Neural cell (in vitro differentiated cells): ENCODE measurements around the gene LGALS14. TPM values are rescaled to one million over a fixed set of nuclear protein-coding genes. Genes with fewer than 3 reads are reported as not detected.

Experiments used
- H2AFZ ChIP-seq: fragments of 200-600, 300-800 bp; sonication (generic), shearing (Covaris generic); 2 replicates; pipeline ENCODE4 v1.6.0; 2014; ENCODE audit warnings: low read depth, mild to moderate bottlenecking, antibody characterized with exemption, low read length, moderate library complexity
- H3F3A ChIP-seq: fragments of 200-600 bp; shearing (Covaris generic); 2 replicates; pipeline ENCODE4 v1.6.1; 2016; ENCODE audit warnings: mild to moderate bottlenecking, moderate library complexity, mixed read lengths, antibody characterized with exemption, low read length; ENCODE audit not compliant: insufficient read depth, poor library complexity, severe bottlenecking
- H3K27ac ChIP-seq: fragments of 200-600, 300-800 bp; sonication (generic), shearing (Covaris generic); 2 replicates; pipeline ENCODE4 v1.5.1; 2014; ENCODE audit warnings: mild to moderate bottlenecking, low read length, moderate library complexity
- H3K27me3 ChIP-seq: fragments of 300-800, 200-600 bp; sonication (generic), shearing (Covaris generic); 2 replicates; pipeline ENCODE4 v1.6.0; 2014; ENCODE audit warnings: mild to moderate bottlenecking, low read depth, low read length, moderate library complexity; ENCODE audit not compliant: insufficient read depth
- H3K36me3 ChIP-seq: fragments of 300-800, 200-600 bp; sonication (generic), shearing (Covaris generic); 2 replicates; pipeline ENCODE4 v1.5.1; 2014; ENCODE audit warnings: mild to moderate bottlenecking, antibody characterized with exemption, low read length, moderate library complexity; ENCODE audit not compliant: insufficient read depth
- H3K4me2 ChIP-seq: fragments of 300-800, 200-600 bp; sonication (generic), shearing (Covaris generic); 2 replicates; pipeline ENCODE4 v1.6.0; 2014; ENCODE audit warnings: mild to moderate bottlenecking, low read length
- H3K4me3 ChIP-seq: fragments of 300-800, 200-600 bp; sonication (generic), shearing (Covaris generic); 2 replicates; pipeline ENCODE4 v1.5.1; 2014; ENCODE audit warnings: mild to moderate bottlenecking, low read length, moderate library complexity
- H3K79me2 ChIP-seq: fragments of 200-600 bp; shearing (Covaris generic); replicated peaks from 2 replicates; pipeline ENCODE4 v1.6.0; 2014; ENCODE audit warnings: mild to moderate bottlenecking, low read length, moderate library complexity; ENCODE audit not compliant: insufficient read depth
- H3K9ac ChIP-seq: fragments of 300-800, 200-600 bp; sonication (generic), shearing (Covaris generic); 2 replicates; pipeline ENCODE4 v1.6.1; 2016; ENCODE audit warnings: mild to moderate bottlenecking, low read length, mixed read lengths
- H3K9me2 ChIP-seq: fragments of 200-600 bp; shearing (Covaris generic); 2 replicates; pipeline ENCODE4 v1.6.1; 2016; ENCODE audit warnings: mild to moderate bottlenecking, low read length, mixed read lengths; ENCODE audit not compliant: insufficient read depth
- H3K9me3 ChIP-seq: fragments of 200-600, 300-800 bp; sonication (generic), shearing (Covaris generic); 2 replicates; pipeline ENCODE4 v1.6.1; 2016; ENCODE audit warnings: mild to moderate bottlenecking, mixed run types, low read length, moderate library complexity, mixed read lengths
- H4K20me1 ChIP-seq: fragments of 200-600 bp; shearing (Covaris generic); 2 replicates; pipeline ENCODE4 v1.6.1; 2016; ENCODE audit warnings: mild to moderate bottlenecking, mixed run types; ENCODE audit not compliant: insufficient read depth
- CTCF ChIP-seq: fragments of 450-650 bp; IDR thresholded peaks from 2 replicates; pipeline ENCODE4 v1.5.1; 2014; ENCODE audit warnings: antibody characterized with exemption, mild to moderate bottlenecking, moderate library complexity; ENCODE audit not compliant: poor library complexity, severe bottlenecking
- EZH2 ChIP-seq: fragments of 200-600, 300-800 bp; shearing (Covaris generic), sonication (generic); IDR thresholded peaks from 2 replicates; pipeline ENCODE4 v1.6.1; 2014; ENCODE audit warnings: antibody characterized with exemption, low read length, borderline replicate concordance, mild to moderate bottlenecking; ENCODE audit not compliant: insufficient read depth, poor library complexity, severe bottlenecking
- RAD21 ChIP-seq: fragments of 450-650 bp; conservative IDR thresholded peaks from 2 replicates; pipeline ENCODE4 v1.6.1; 2014; ENCODE audit warnings: antibody characterized with exemption, mild to moderate bottlenecking, moderate library complexity
- SMC3 ChIP-seq: fragments of 450-650 bp; conservative IDR thresholded peaks from 2 replicates; pipeline ENCODE4 v1.6.1; 2014; ENCODE audit warnings: antibody characterized with exemption, mild to moderate bottlenecking, moderate library complexity; ENCODE audit not compliant: poor library complexity
- TAF1 ChIP-seq: IDR thresholded peaks from 2 replicates; pipeline ENCODE4 v1.6.1; 2012; ENCODE audit warnings: low read depth
- polyA plus RNA-seq: library from polyadenylated mRNA; depleted of rRNA; stranded (reverse); fragments of >200 nt; gene quantifications from 2 replicates; pipeline ENCODE4 v1.2.3, GENCODE V29; 2014
- TF ChIP-seq, protein P1 (sequence below): IDR thresholded peaks from 2 replicates; pipeline ENCODE4 v1.6.1; 2012; ENCODE audit warnings: borderline replicate concordance

Gene LGALS14
- polyA plus RNA-seq, 1 donor from 2014 or later, result 0.53 TPM

DNA sequence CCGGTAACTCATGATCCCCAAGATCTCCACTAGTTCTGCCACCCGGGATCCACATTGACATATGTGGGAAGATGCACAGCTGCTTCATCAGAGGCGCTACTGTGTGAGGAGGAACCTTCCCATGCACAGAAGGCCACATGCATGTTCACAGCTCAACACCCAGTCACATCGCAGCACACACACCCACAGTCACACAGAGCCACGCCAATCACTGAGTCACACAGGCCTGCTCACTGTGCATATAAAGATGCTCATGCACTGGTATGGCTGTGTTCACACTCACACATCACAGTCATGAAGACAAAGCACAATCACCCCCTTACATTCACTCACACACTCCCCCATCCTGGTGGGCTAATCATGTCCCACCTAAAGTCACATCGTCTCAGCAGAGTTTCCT, 23.8 kb downstream of the LGALS14 start:
- H3F3A ChIP-seq, result no peaks in the 10 kb centered on the region
- no peaks in the 10 kb centered on the region for H3K79me2 ChIP-seq
- H3K27ac ChIP-seq, result no peak overlapping the region
- no peaks in the 10 kb centered on the region for H3K9me3 ChIP-seq
- no peak overlapping the region for H3K4me3 ChIP-seq
- no peak for TF ChIP-seq RAD21
- TF ChIP-seq SMC3, result no peak
- TF ChIP-seq TAF1, result no peak
- no peaks in the 10 kb centered on the region for H4K20me1 ChIP-seq
- no peak overlapping the region for H2AFZ ChIP-seq
- no peaks in the 10 kb centered on the region for H3K9me2 ChIP-seq
- no peaks in the 10 kb centered on the region for H3K27me3 ChIP-seq
- no peak overlapping the region for H3K4me2 ChIP-seq
- no peak overlapping the region for H3K9ac ChIP-seq
- H3K36me3 ChIP-seq, result no peaks in the 10 kb centered on the region

GRCh38 chr19:39729594-39729993, 25.3 kb downstream of the LGALS14 start:
- no peak overlapping the region for H3K9ac ChIP-seq

GRCh38 chr19:39731685-39732084, 27.4 kb downstream of the LGALS14 start:
- no peak overlapping the region for H3K9ac ChIP-seq
- TF ChIP-seq EZH2 (no peak), RAD21 (no peak)
- no peaks in the 10 kb centered on the region for H3K36me3 ChIP-seq
- H3K4me3 ChIP-seq, result no peak overlapping the region
- no peaks in the 10 kb centered on the region for H3K9me2 ChIP-seq
- no peak overlapping the region for H2AFZ ChIP-seq
- no peak overlapping the region for H3K27ac ChIP-seq
- no peaks in the 10 kb centered on the region for H3K27me3 ChIP-seq
- H3F3A ChIP-seq, result no peaks in the 10 kb centered on the region
- H4K20me1 ChIP-seq, result no peaks in the 10 kb centered on the region
- no peak overlapping the region for H3K4me2 ChIP-seq
- no peaks in the 10 kb centered on the region for H3K9me3 ChIP-seq
- no peaks in the 10 kb centered on the region for H3K79me2 ChIP-seq

More at GRCh38 chr19:39729594-39729993, 25.3 kb downstream of the LGALS14 start:
- no peaks in the 10 kb centered on the region for H3K79me2 ChIP-seq
- H3K27me3 ChIP-seq, result no peaks in the 10 kb centered on the region
- no peak overlapping the region for H3K4me3 ChIP-seq
- H3K9me3 ChIP-seq, result no peaks in the 10 kb centered on the region
- H4K20me1 ChIP-seq, result no peaks in the 10 kb centered on the region
- no peak overlapping the region for H3K4me2 ChIP-seq
- no peaks in the 10 kb centered on the region for H3F3A ChIP-seq
- no peaks in the 10 kb centered on the region for H3K36me3 ChIP-seq
- no peak overlapping the region for H3K27ac ChIP-seq
- H2AFZ ChIP-seq, result no peak overlapping the region
- no peak for TF ChIP-seq TAF1
- H3K9me2 ChIP-seq, result no peaks in the 10 kb centered on the region

DNA sequence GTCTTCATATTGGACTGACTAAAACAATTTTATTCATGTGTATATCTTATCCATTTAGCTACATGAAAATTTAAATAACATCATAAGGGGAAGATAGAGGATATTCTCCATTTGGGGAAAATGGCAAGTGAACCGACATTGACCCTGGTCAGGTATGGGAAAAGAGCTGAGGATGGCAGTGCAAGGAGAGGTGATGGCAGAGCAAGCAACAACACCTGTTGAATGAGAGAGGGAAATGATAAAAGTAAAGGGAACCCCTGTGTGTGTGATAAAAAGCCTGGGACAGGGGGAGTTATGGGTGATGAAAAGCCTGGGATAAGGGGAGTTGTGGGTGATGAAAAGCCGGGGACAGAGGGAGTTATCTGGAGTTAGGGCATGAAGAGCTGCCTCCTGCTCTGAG, 29.6 kb downstream of the LGALS14 start:
- H3K4me3 ChIP-seq, result no peak overlapping the region
- no peak overlapping the region for H2AFZ ChIP-seq
- H3K27me3 ChIP-seq, result no peaks in the 10 kb centered on the region
- no peaks in the 10 kb centered on the region for H3K9me2 ChIP-seq
- no peak overlapping the region for H3K27ac ChIP-seq
- H3K9me3 ChIP-seq, result no peaks in the 10 kb centered on the region
- no peak overlapping the region for H3K4me2 ChIP-seq
- H3K9ac ChIP-seq, result no peak overlapping the region
- TF ChIP-seq RAD21 (no peak), CTCF (no peak), TAF1 (no peak)
- TF ChIP-seq, protein P1, sequence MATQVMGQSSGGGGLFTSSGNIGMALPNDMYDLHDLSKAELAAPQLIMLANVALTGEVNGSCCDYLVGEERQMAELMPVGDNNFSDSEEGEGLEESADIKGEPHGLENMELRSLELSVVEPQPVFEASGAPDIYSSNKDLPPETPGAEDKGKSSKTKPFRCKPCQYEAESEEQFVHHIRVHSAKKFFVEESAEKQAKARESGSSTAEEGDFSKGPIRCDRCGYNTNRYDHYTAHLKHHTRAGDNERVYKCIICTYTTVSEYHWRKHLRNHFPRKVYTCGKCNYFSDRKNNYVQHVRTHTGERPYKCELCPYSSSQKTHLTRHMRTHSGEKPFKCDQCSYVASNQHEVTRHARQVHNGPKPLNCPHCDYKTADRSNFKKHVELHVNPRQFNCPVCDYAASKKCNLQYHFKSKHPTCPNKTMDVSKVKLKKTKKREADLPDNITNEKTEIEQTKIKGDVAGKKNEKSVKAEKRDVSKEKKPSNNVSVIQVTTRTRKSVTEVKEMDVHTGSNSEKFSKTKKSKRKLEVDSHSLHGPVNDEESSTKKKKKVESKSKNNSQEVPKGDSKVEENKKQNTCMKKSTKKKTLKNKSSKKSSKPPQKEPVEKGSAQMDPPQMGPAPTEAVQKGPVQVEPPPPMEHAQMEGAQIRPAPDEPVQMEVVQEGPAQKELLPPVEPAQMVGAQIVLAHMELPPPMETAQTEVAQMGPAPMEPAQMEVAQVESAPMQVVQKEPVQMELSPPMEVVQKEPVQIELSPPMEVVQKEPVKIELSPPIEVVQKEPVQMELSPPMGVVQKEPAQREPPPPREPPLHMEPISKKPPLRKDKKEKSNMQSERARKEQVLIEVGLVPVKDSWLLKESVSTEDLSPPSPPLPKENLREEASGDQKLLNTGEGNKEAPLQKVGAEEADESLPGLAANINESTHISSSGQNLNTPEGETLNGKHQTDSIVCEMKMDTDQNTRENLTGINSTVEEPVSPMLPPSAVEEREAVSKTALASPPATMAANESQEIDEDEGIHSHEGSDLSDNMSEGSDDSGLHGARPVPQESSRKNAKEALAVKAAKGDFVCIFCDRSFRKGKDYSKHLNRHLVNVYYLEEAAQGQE, result no peak
- no peaks in the 10 kb centered on the region for H3F3A ChIP-seq
- H3K79me2 ChIP-seq, result no peaks in the 10 kb centered on the region
- H3K36me3 ChIP-seq, result no peaks in the 10 kb centered on the region
- H4K20me1 ChIP-seq, result no peaks in the 10 kb centered on the region
